Sigmoid colon (tissue), 7 donors: Measurements from ENCODE around the gene CLDN12. TPM values are rescaled to one million over a fixed set of nuclear protein-coding genes. Genes with fewer than 3 reads are reported as not detected.

Experiments used
- DNase-seq: peaks from one replicate; pipeline ENCODE4 v3.0.0-alpha.2; 2019
- H3K27ac ChIP-seq, 4 donors: fragments of 200-600 bp; sonication (generic); one replicate each; pipeline ENCODE4 v1.5.1; 2016 to 2019; ENCODE audit warnings: mild to moderate bottlenecking in 1 of 4
- H3K27me3 ChIP-seq, 3 donors: fragments of 200-600 bp; sonication (generic); one replicate each; pipeline ENCODE4 v1.5.1; 2019; ENCODE audit warnings: mild to moderate bottlenecking in 1 of 3
- H3K36me3 ChIP-seq, 4 donors: fragments of 200-600 bp; sonication (generic); one replicate each; pipeline ENCODE4 v1.5.1; 2016 to 2019
- H3K4me1 ChIP-seq, 4 donors: fragments of 200-600 bp; sonication (generic); one replicate each; pipeline ENCODE4 v1.5.1; 2017 to 2019
- H3K4me3 ChIP-seq, 4 donors: fragments of 200-600 bp; sonication (generic); one replicate each; pipeline ENCODE4 v1.5.1; 2017 to 2019; ENCODE audit warnings: mild to moderate bottlenecking in 2 of 4, moderate library complexity in 1 of 4
- H3K9me3 ChIP-seq, 4 donors: fragments of 200-600 bp in 3 of 4; sonication (generic) in 3 of 4; one replicate each; pipeline versions ENCODE4 v1.5.1 to v1.6.1; 2013 to 2019
- CTCF ChIP-seq, 4 experiments: fragments of 450-650 bp in 3 of 4; fragments of 200-600 bp in 1 of 4; IDR thresholded peaks; one replicate each; pipeline ENCODE4 v1.5.1; 2016 to 2019; ENCODE audit warnings: antibody characterized with exemption in 4 of 4, mild to moderate bottlenecking in 3 of 4, moderate library complexity in 2 of 4
- EP300 ChIP-seq, 4 donors: sonication (generic); formaldehyde crosslinking; IDR thresholded peaks; one replicate each; pipeline ENCODE4 v1.6.1; 2017; ENCODE audit warnings: antibody characterized with exemption in 4 of 4
- POLR2A ChIP-seq, 2 donors: fragments of 450-650 bp; IDR thresholded peaks; one replicate each; pipeline ENCODE4 v1.6.1; 2016; ENCODE audit warnings: antibody characterized with exemption in 2 of 2, mild to moderate bottlenecking in 2 of 2, moderate library complexity in 2 of 2
- POLR2AphosphoS5 ChIP-seq, 4 donors: sonication (generic); formaldehyde crosslinking; IDR thresholded peaks; one replicate each; pipeline ENCODE4 v1.6.1; 2017; ENCODE audit warnings: antibody characterized with exemption in 4 of 4
- WGBS, 2 donors: extraction: QIAGEN DNeasy Blood & Tissue Kit; methylation state at CpG; one replicate each; pipeline ENCODE4 v1.1.7; 2013; 5-methylcytosine and 5-hydroxymethylcytosine counted together
- intact Hi-C: fragments of 100-400 bp; cut with DNase I; formaldehyde crosslinking; loops from one replicate; pipeline ENCODE4 v1.15.1; 2023
- polyA plus RNA-seq, 3 donors: library from polyadenylated mRNA; stranded (reverse); fragments of 200-250 nt; gene quantifications; one replicate each; pipeline ENCODE4 v1.2.3, GENCODE V29; 2013
- total RNA-seq, 4 donors: library from RNA; depleted of rRNA; stranded (reverse); fragments of >200 nt; gene quantifications; one replicate each; pipeline ENCODE4 v1.1.0, GENCODE V29; 2016
- donor health status: healthy with polysubstance abuse.
- donor health status: Bipolar disorder and iron deficiency.
- donor health status: healthy.

The CLDN12 gene
- total and polyA plus RNA-seq, 7 donors = 4.6 to 33.9 (median 22.3) TPM

- H3K27me3 ChIP-seq = no peaks in the 10 kb centered on the region
- WGBS, 2 donors = 8 to 63% methylated on average over 1 of the region's 1 CpG
- H3K9me3 ChIP-seq = no peaks in the 10 kb centered on the region
- H3K36me3 ChIP-seq = no peaks in the 10 kb centered on the region
- no peak overlapping the region for H3K4me3 ChIP-seq
- intact Hi-C loops = loop anchor here (2.0 to 10.0 kb wide), 4 partner anchors 141 to 811 kb away; partner anchors contain the start of genes CDK14 and FZD1
- TF ChIP-seq EP300 (IDR thresholded peaks at IDR 0.05) (no peak), CTCF (IDR thresholded peaks at IDR 0.05) (no peak)
- H3K4me1 ChIP-seq = peaks cover 0 to 2% (median 0%) of the 10 kb centered on the region in 4 donors
- no peak for DNase-seq
- H3K27ac ChIP-seq = no peak overlapping the region
Observed at GRCh38 chr7:90453931-90454330, 50.7 kb downstream of the CLDN12 start.

- Histone ChIP-seq H3K4me3 (peak overlapping the region in 2 of 4 donors; percentile 20 to 31), H3K27me3 (no peaks in the 10 kb centered on the region), H3K4me1 (peaks cover 0 to 2% (median 0%) of the 10 kb centered on the region in 4 donors), H3K27ac (no peak overlapping the region), H3K36me3 (no peaks in the 10 kb centered on the region), H3K9me3 (no peaks in the 10 kb centered on the region)
- DNase-seq = no peak
- 24 to 38% methylated on average over 6 of the region's 6 CpGs for WGBS, 2 donors
- intact Hi-C loops = loop anchor here (2.0 to 10.0 kb wide), 4 partner anchors 139 to 809 kb away; partner anchors contain the start of genes CDK14 and FZD1
- peak; percentile 34 to 70 (median 64) for TF ChIP-seq CTCF (IDR thresholded peaks at IDR 0.05)
- no peak for TF ChIP-seq EP300 (IDR thresholded peaks at IDR 0.05)
Observed at GRCh38 chr7:90455163-90456030, 52.1 kb downstream of the CLDN12 start.

GRCh38 chr7:90458104-90458503 is 54.8 kb downstream of the CLDN12 start:
- Histone ChIP-seq H3K4me3 (no peak overlapping the region), H3K27ac (no peak overlapping the region), H3K9me3 (no peaks in the 10 kb centered on the region), H3K4me1 (peaks cover 0 to 2% (median 0%) of the 10 kb centered on the region in 4 donors), H3K27me3 (no peaks in the 10 kb centered on the region), H3K36me3 (no peaks in the 10 kb centered on the region)
- intact Hi-C loops = loop anchor here (10.0 kb wide), 2 partner anchors 137 to 807 kb away; partner anchors contain the start of genes CDK14 and FZD1
- DNase-seq = no peak
- 56 to 71% methylated on average over 2 of the region's 2 CpGs for WGBS, 2 donors
- TF ChIP-seq EP300 (IDR thresholded peaks at IDR 0.05) (no peak), CTCF (IDR thresholded peaks at IDR 0.05) (no peak), POLR2AphosphoS5 (IDR thresholded peaks at IDR 0.05) (no peak), POLR2A (IDR thresholded peaks at IDR 0.05) (no peak)

- no peak for TF ChIP-seq CTCF (IDR thresholded peaks at IDR 0.05)
- no peak for TF ChIP-seq EP300 (IDR thresholded peaks at IDR 0.05)
- TF ChIP-seq POLR2AphosphoS5 (IDR thresholded peaks at IDR 0.05) = no peak
- no peak for TF ChIP-seq POLR2A (IDR thresholded peaks at IDR 0.05)
- peaks cover 0 to 5% (median 1%) of the 10 kb centered on the region in 4 donors for H3K4me1 ChIP-seq
- no peaks in the 10 kb centered on the region for H3K9me3 ChIP-seq
- 86 to 93% methylated on average over 4 of the region's 4 CpGs for WGBS, 2 donors
- no peak overlapping the region for H3K4me3 ChIP-seq
- intact Hi-C loops = loop anchor here (10.0 kb wide), 2 partner anchors 135 to 805 kb away; partner anchors contain the start of genes CDK14 and FZD1
- no peak overlapping the region for H3K27ac ChIP-seq
- no peak for DNase-seq
- no peaks in the 10 kb centered on the region for H3K36me3 ChIP-seq
- H3K27me3 ChIP-seq = no peaks in the 10 kb centered on the region
Observed at GRCh38 chr7:90459888-90460287, 56.6 kb downstream of the CLDN12 start.
